ENCODE data around the gene DPRX.

DNA sequence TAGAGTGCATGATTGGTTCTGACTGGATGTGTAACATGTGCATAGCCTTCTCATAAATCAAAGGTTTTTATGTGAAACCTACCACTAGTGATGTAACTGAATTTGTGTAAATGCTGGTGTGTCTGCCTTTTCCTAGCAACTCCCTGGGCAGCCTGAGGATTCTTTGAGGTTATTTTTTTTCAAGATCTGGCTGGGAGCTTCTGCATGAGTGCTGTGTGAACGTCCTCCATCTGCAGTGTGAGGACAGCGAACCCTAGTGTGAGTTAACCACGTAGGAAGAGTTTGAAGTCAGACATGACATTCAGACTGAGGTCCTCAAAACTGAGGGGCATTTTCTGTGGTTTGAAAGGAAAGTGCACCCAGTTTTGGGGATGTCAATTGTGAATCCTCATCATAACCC lies 39.9 kb downstream of the DPRX start:
- TF ChIP-seq POLR2AphosphoS5 (IDR thresholded peaks at IDR 0.05; ENCODE audit: low read depth, low read length) (no peak), TCF7L2 (IDR thresholded peaks at IDR 0.05; ENCODE audit: low read depth, low read length) (no peak), SIN3A (IDR thresholded peaks at IDR 0.05; ENCODE audit: borderline replicate concordance, insufficient read depth, low read depth, low read length) (no peak)
- TF ChIP-seq, protein P1, sequence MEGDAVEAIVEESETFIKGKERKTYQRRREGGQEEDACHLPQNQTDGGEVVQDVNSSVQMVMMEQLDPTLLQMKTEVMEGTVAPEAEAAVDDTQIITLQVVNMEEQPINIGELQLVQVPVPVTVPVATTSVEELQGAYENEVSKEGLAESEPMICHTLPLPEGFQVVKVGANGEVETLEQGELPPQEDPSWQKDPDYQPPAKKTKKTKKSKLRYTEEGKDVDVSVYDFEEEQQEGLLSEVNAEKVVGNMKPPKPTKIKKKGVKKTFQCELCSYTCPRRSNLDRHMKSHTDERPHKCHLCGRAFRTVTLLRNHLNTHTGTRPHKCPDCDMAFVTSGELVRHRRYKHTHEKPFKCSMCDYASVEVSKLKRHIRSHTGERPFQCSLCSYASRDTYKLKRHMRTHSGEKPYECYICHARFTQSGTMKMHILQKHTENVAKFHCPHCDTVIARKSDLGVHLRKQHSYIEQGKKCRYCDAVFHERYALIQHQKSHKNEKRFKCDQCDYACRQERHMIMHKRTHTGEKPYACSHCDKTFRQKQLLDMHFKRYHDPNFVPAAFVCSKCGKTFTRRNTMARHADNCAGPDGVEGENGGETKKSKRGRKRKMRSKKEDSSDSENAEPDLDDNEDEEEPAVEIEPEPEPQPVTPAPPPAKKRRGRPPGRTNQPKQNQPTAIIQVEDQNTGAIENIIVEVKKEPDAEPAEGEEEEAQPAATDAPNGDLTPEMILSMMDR (IDR thresholded peaks at IDR 0.05): no peak
- TF ChIP-seq, protein P2, sequence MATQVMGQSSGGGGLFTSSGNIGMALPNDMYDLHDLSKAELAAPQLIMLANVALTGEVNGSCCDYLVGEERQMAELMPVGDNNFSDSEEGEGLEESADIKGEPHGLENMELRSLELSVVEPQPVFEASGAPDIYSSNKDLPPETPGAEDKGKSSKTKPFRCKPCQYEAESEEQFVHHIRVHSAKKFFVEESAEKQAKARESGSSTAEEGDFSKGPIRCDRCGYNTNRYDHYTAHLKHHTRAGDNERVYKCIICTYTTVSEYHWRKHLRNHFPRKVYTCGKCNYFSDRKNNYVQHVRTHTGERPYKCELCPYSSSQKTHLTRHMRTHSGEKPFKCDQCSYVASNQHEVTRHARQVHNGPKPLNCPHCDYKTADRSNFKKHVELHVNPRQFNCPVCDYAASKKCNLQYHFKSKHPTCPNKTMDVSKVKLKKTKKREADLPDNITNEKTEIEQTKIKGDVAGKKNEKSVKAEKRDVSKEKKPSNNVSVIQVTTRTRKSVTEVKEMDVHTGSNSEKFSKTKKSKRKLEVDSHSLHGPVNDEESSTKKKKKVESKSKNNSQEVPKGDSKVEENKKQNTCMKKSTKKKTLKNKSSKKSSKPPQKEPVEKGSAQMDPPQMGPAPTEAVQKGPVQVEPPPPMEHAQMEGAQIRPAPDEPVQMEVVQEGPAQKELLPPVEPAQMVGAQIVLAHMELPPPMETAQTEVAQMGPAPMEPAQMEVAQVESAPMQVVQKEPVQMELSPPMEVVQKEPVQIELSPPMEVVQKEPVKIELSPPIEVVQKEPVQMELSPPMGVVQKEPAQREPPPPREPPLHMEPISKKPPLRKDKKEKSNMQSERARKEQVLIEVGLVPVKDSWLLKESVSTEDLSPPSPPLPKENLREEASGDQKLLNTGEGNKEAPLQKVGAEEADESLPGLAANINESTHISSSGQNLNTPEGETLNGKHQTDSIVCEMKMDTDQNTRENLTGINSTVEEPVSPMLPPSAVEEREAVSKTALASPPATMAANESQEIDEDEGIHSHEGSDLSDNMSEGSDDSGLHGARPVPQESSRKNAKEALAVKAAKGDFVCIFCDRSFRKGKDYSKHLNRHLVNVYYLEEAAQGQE (IDR thresholded peaks at IDR 0.05; ENCODE audit: insufficient read depth in 1 of 2, low read depth in 2 of 2, low read length in 1 of 2): no peak

Measured in Panc1 (cell line).